ENCODE measurements around the gene ACVR1.
"Not testable (repeated sequence)": the region's sequence is repeated elsewhere in the genome, so short reads cannot be mapped to it uniquely, and the experiment has no call there.

The ACVR1 gene

DNA sequence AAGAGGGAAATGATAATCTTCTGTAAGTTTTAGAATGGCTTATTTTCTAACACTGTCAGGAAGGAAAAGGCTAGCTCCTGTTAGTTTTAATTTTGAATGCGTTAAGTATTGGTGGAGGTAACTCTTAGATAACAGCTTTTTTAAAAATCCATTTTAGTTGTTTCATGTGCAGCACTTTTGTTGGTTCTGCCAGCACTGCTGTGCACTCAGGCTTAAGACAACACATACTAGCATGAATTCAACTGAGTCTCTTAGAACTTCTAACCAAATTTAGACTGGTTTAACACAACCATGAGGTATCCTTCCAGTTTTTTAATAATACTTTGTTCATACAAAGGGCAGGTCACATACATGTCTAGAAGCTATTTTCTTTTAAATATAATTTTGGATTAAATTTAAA is 42.4 kb downstream of the ACVR1 start:
- in situ Hi-C loops (cut with HindIII; ENCODE audit: low pct_ligation_motif_present, low sequenced_read_pairs): no loop called here
- TF ChIP-seq, protein P1, sequence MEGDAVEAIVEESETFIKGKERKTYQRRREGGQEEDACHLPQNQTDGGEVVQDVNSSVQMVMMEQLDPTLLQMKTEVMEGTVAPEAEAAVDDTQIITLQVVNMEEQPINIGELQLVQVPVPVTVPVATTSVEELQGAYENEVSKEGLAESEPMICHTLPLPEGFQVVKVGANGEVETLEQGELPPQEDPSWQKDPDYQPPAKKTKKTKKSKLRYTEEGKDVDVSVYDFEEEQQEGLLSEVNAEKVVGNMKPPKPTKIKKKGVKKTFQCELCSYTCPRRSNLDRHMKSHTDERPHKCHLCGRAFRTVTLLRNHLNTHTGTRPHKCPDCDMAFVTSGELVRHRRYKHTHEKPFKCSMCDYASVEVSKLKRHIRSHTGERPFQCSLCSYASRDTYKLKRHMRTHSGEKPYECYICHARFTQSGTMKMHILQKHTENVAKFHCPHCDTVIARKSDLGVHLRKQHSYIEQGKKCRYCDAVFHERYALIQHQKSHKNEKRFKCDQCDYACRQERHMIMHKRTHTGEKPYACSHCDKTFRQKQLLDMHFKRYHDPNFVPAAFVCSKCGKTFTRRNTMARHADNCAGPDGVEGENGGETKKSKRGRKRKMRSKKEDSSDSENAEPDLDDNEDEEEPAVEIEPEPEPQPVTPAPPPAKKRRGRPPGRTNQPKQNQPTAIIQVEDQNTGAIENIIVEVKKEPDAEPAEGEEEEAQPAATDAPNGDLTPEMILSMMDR (IDR thresholded peaks at IDR 0.05; ENCODE audit: low read depth, low read length, missing control alignments): no peak
- H3K27ac ChIP-seq: no peak overlapping the region
- no peaks in the 10 kb centered on the region for H3K36me3 ChIP-seq (replicated peaks)
- no peak overlapping the region for H3K4me3 ChIP-seq (ENCODE audit: low read depth, low read length)
- H3K27me3 ChIP-seq (replicated peaks): no peaks in the 10 kb centered on the region
- DNase-seq: no peak

DNA sequence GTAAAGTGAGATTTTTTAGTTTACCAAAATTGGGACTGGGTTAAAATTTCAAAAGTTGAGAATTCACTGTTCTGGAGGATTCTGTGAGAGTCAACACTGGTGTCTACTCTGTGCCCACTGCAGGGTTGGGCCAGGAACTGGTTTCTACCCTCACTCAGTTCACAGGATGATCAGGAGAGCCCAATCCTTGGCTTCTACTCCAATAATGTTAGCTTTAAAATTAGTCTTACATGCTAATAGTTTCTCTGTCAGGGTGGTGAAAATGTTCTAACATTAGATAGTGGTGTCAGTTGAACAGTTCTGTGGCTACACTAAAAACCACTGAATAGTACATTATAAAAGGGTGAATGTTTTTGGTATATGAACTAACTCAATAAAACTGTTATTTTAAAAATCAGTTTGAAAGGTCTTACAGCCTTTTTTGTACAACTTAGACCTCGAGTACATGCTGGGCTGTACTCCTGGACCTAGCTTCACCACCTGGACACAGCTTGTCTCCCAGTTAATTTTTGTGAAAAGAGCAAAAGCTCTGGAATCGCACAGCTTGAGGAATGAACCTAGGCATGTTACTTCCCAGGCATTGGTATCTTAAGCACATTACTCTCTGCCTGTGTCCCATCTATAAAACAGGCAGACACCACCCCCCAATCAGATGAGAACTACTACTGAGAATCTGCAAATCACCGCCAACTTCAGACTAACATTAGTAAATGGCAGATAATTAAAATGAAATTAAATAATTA is 44.4 kb downstream of the ACVR1 start:
- no peak overlapping the region for H3K4me3 ChIP-seq (ENCODE audit: low read depth, low read length)
- TF ChIP-seq, protein P1 (IDR thresholded peaks at IDR 0.05; ENCODE audit: low read depth, low read length, missing control alignments): no peak
- H3K27ac ChIP-seq: peak overlapping the region; percentile 93
- no peaks in the 10 kb centered on the region for H3K36me3 ChIP-seq (replicated peaks)
- in situ Hi-C loops (cut with HindIII; ENCODE audit: low pct_ligation_motif_present, low sequenced_read_pairs): no loop called here
- no peak for DNase-seq
- H3K27me3 ChIP-seq (replicated peaks): no peaks in the 10 kb centered on the region

- DNase-seq: peak; percentile 89
- Histone ChIP-seq H3K27me3 (replicated peaks) (no peaks in the 10 kb centered on the region), H3K4me3 (ENCODE audit: low read depth, low read length) (no peak overlapping the region), H3K27ac (peak overlapping the region; percentile 93), H3K36me3 (replicated peaks) (no peaks in the 10 kb centered on the region)
- in situ Hi-C loops (cut with HindIII; ENCODE audit: low pct_ligation_motif_present, low sequenced_read_pairs): no loop called here
- TF ChIP-seq, protein P1 (IDR thresholded peaks at IDR 0.05; ENCODE audit: low read depth, low read length, missing control alignments): no peak
Observed at GRCh38 chr2:157830696-157831570, 45.2 kb downstream of the ACVR1 start.

GRCh38 chr2:157830266-157830665 is 45.9 kb downstream of the ACVR1 start:
- DNase-seq: no peak
- TF ChIP-seq, protein P1 (IDR thresholded peaks at IDR 0.05; ENCODE audit: low read depth, low read length, missing control alignments): no peak
- peak overlapping the region; percentile 93 for H3K27ac ChIP-seq

GRCh38 chr2:157827377-157827776 is 48.8 kb downstream of the ACVR1 start:
- in situ Hi-C loops (cut with HindIII; ENCODE audit: low pct_ligation_motif_present, low sequenced_read_pairs): no loop called here
- DNase-seq: no peak
- Histone ChIP-seq H3K27me3 (replicated peaks) (no peaks in the 10 kb centered on the region), H3K27ac (no peak overlapping the region), H3K4me3 (ENCODE audit: low read depth, low read length) (no peak overlapping the region), H3K36me3 (replicated peaks) (no peaks in the 10 kb centered on the region)
- TF ChIP-seq, protein P1 (IDR thresholded peaks at IDR 0.05; ENCODE audit: low read depth, low read length, missing control alignments): no peak

More at GRCh38 chr2:157830266-157830665, 45.9 kb downstream of the ACVR1 start:
- Histone ChIP-seq H3K36me3 (replicated peaks) (no peaks in the 10 kb centered on the region), H3K4me3 (ENCODE audit: low read depth, low read length) (no peak overlapping the region), H3K27me3 (replicated peaks) (no peaks in the 10 kb centered on the region)
- in situ Hi-C loops (cut with HindIII; ENCODE audit: low pct_ligation_motif_present, low sequenced_read_pairs): no loop called here

- H3K27ac ChIP-seq; in situ Hi-C loops (cut with HindIII; ENCODE audit: low pct_ligation_motif_present, low sequenced_read_pairs); H3K27me3 ChIP-seq (replicated peaks); DNase-seq; H3K4me3 ChIP-seq (ENCODE audit: low read depth, low read length); H3K36me3 ChIP-seq (replicated peaks): not testable (repeated sequence)
Observed at GRCh38 chr2:157826644-157827043, 49.5 kb downstream of the ACVR1 start.
